NT2/D1 (cell line): ENCODE results near the gene SHC2.

Experiments
- YY1 ChIP-seq: IDR thresholded peaks from 2 replicates; pipeline ENCODE4 v1.6.1; 2011; ENCODE audit not compliant: insufficient read length, insufficient read depth
- ZNF274 ChIP-seq: IDR thresholded peaks from 2 replicates; pipeline ENCODE4 v1.6.1; 2011; ENCODE audit warnings: mild to moderate bottlenecking, low read depth, low read length

GRCh38 chr19:468587-469256 lies 7.9 kb upstream of the SHC2 start:
- TF ChIP-seq YY1 (no peak), ZNF274 (no peak)
